ENCODE measurements around the gene COQ4.

DNA sequence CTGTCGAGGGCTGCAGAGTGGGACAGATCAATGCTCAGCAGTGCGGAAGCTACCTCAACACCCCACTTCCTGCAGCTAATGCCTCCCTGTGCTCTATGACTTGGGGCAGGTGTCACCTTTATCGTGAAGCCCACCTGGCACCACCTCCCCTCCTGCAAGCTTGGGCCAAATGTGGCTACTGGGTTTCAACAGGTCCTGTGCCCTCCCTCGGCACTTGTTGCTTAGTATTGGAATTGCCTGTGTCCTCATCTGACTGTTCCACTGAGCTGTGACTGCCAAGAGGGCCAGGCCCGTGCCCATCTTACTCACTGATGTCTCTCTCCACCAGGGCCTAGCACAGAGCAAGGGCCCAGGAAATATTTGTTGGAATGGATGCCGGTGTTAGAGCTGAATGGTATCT, 27.1 kb downstream of the COQ4 start:
- TF ChIP-seq, protein P1, sequence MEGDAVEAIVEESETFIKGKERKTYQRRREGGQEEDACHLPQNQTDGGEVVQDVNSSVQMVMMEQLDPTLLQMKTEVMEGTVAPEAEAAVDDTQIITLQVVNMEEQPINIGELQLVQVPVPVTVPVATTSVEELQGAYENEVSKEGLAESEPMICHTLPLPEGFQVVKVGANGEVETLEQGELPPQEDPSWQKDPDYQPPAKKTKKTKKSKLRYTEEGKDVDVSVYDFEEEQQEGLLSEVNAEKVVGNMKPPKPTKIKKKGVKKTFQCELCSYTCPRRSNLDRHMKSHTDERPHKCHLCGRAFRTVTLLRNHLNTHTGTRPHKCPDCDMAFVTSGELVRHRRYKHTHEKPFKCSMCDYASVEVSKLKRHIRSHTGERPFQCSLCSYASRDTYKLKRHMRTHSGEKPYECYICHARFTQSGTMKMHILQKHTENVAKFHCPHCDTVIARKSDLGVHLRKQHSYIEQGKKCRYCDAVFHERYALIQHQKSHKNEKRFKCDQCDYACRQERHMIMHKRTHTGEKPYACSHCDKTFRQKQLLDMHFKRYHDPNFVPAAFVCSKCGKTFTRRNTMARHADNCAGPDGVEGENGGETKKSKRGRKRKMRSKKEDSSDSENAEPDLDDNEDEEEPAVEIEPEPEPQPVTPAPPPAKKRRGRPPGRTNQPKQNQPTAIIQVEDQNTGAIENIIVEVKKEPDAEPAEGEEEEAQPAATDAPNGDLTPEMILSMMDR (IDR thresholded peaks at IDR 0.05) = no peak
- TF ChIP-seq POLR2A (IDR thresholded peaks at IDR 0.05) = no peak
